ENCODE results near the gene ZFAND3. TPM values are rescaled to one million over a fixed set of nuclear protein-coding genes. Genes with fewer than 3 reads are reported as not detected.

ZFAND3 gene
- total RNA-seq, 4 donors from 2014 or later: 37.3 to 70.1 (median 55.2) TPM

DNA sequence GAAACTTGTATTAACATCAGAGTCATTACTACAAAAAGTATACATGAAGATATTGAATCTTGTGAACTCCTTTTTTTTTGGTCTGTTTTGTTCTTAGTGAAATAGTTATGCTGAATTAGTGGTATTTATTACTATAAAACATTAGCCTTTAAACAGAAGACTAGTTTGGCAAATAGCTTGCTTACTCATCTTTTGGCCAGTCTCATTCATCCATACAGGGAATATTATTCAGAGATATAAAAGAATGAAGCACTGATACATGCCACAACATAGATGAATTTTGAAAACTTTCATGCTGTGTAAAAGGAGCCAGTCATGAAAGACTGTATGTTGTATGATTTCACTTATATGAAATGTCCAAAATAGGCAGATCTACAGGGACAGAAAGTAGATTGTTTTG, 205.9 kb downstream of the ZFAND3 start:
- Histone ChIP-seq H3K4me1 (peaks cover 6 to 53% (median 45%) of the 10 kb centered on the region in 4 donors), H3K27me3 (no peaks in the 10 kb centered on the region), H3K36me3 (no peaks in the 10 kb centered on the region), H3K4me3 (no peak overlapping the region), H3K27ac (replicated peaks in 1 of 4) (no peak overlapping the region), H3K9me3 (no peaks in the 10 kb centered on the region)
- DNase-seq (ENCODE audit: extremely low spot score): no peak
- TF ChIP-seq CTCF (IDR thresholded peaks at IDR 0.05) (no peak), POLR2A (IDR thresholded peaks at IDR 0.05; ENCODE audit: low read depth) (no peak), POLR2AphosphoS5 (IDR thresholded peaks at IDR 0.05) (no peak), EP300 (IDR thresholded peaks at IDR 0.05) (no peak)
- intact Hi-C loops (cut with DNase I): no loop called here

DNA sequence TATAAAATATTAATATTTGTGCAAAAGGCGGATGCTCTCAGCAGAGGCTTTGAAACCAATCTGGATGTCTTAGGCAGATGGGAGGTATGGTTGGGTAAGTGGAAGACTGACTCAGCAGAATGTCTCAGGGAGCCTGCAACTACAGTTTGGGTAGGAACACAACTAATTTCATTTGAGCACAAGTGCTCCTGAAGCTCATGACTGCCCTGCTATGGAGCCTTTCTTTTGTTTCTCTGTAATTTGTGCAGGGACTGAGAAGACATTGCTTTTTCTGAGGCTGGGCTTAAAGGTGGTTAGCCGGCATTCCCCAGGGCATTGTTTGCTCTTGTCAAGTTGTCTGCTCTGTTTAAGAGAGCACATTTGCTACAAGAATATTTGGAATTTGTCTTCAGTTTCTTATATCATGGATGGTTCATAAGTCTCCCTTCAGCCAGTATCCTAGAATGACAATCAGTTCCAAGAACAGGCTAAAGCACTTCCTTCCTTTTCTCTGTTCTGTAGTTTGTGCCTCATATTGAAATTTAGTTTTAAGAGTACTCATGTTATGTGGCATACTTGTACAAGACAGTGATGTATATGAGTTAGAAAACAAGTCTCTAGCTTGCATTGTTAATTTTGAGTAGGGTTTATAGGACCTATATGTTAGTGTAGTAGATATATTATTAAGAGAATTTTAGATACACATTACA, 208.3 kb downstream of the ZFAND3 start:
- H3K36me3 ChIP-seq: no peaks in the 10 kb centered on the region
- TF ChIP-seq CTCF (IDR thresholded peaks at IDR 0.05) (no peak), POLR2AphosphoS5 (IDR thresholded peaks at IDR 0.05) (no peak), POLR2A (IDR thresholded peaks at IDR 0.05; ENCODE audit: low read depth) (no peak), EP300 (IDR thresholded peaks at IDR 0.05) (no peak)
- H3K4me3 ChIP-seq: no peak overlapping the region
- 81% methylated on average over 2 of the region's 2 CpGs for WGBS
- no peak overlapping the region for H3K27ac ChIP-seq (replicated peaks in 1 of 4)
- DNase-seq (ENCODE audit: extremely low spot score): no peak
- no peaks in the 10 kb centered on the region for H3K27me3 ChIP-seq
- peaks cover 6 to 39% (median 33%) of the 10 kb centered on the region in 4 donors for H3K4me1 ChIP-seq
- H3K9me3 ChIP-seq: no peaks in the 10 kb centered on the region
- intact Hi-C loops (cut with DNase I): no loop called here

DNA sequence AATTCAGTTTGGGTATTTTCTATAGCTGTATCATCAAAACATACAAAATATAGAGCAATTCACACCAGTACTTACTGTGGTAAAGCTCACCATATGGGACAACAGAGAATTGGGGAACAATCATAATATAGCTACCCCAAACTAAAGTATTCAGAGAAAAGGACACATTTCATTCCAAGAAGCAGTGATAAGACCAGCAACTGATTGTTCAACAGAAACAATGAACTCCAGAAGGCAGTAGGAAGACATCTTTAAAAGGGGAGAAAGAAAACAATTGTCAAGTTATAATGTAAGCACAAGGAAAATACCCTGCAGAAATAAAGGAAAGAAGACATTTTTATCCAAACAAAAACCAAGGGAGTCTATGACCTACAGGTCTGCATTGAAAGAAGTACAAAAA, 210.9 kb downstream of the ZFAND3 start:
- Histone ChIP-seq H3K4me1 (peaks cover 25 to 61% (median 56%) of the 10 kb centered on the region in 4 donors), H3K9me3 (no peaks in the 10 kb centered on the region), H3K4me3 (no peak overlapping the region), H3K27ac (replicated peaks in 1 of 4) (no peak overlapping the region), H3K36me3 (no peaks in the 10 kb centered on the region), H3K27me3 (no peaks in the 10 kb centered on the region)
- intact Hi-C loops (cut with DNase I): loop anchor here (10.0 kb wide), 1 partner anchor 464 kb away; no protein-coding TSS in a partner anchor
- no peak for DNase-seq (ENCODE audit: extremely low spot score)
- TF ChIP-seq EP300 (IDR thresholded peaks at IDR 0.05) (no peak), CTCF (IDR thresholded peaks at IDR 0.05) (no peak), POLR2A (IDR thresholded peaks at IDR 0.05; ENCODE audit: low read depth) (no peak), POLR2AphosphoS5 (IDR thresholded peaks at IDR 0.05) (no peak)

GRCh38 chr6:38032797-38033196, 213.3 kb downstream of the ZFAND3 start:
- 89% methylated on average over 1 of the region's 1 CpG for WGBS
- no peak overlapping the region for H3K27ac ChIP-seq (replicated peaks in 1 of 4)
- H3K4me3 ChIP-seq: no peak overlapping the region
- no peaks in the 10 kb centered on the region for H3K36me3 ChIP-seq
- TF ChIP-seq EP300 (IDR thresholded peaks at IDR 0.05): no peak
- TF ChIP-seq POLR2AphosphoS5 (IDR thresholded peaks at IDR 0.05): no peak
- no peak for TF ChIP-seq CTCF (IDR thresholded peaks at IDR 0.05)
- no peak for TF ChIP-seq POLR2A (IDR thresholded peaks at IDR 0.05; ENCODE audit: low read depth)
- H3K4me1 ChIP-seq: peaks cover 20 to 57% (median 52%) of the 10 kb centered on the region in 4 donors
- H3K27me3 ChIP-seq: no peaks in the 10 kb centered on the region
- H3K9me3 ChIP-seq: no peaks in the 10 kb centered on the region
- intact Hi-C loops (cut with DNase I): loop anchor here (10.0 kb wide), 1 partner anchor 462 kb away; no protein-coding TSS in a partner anchor
- no peak for DNase-seq (ENCODE audit: extremely low spot score)
